ENCODE data around the gene ATP5MC2.
"Not testable (repeated sequence)": the region's sequence is repeated elsewhere in the genome, so short reads cannot be mapped to it uniquely, and the experiment has no call there.

Gene ATP5MC2

GRCh38 chr12:53646300-53646699 is 29.6 kb downstream of the ATP5MC2 start:
- not testable (repeated sequence) for DNase-seq (ENCODE audit: low read depth in 2 of 2)

- DNase-seq (ENCODE audit: low read depth in 2 of 2), result no peak
Observed at GRCh38 chr12:53645165-53645564, 30.7 kb downstream of the ATP5MC2 start.

GRCh38 chr12:53644133-53644532 is 31.8 kb downstream of the ATP5MC2 start:
- no peak for DNase-seq (ENCODE audit: low read depth in 2 of 2)

- DNase-seq (ENCODE audit: low read depth in 2 of 2), result no peak
Observed at GRCh38 chr12:53643232-53643979, 32.5 kb downstream of the ATP5MC2 start.

- no peak for DNase-seq (ENCODE audit: low read depth in 2 of 2)
Observed at GRCh38 chr12:53638057-53638456, 37.8 kb downstream of the ATP5MC2 start.

- DNase-seq (ENCODE audit: low read depth in 2 of 2), result no peak
Observed at GRCh38 chr12:53636641-53637040, 39.2 kb downstream of the ATP5MC2 start.

- not testable (repeated sequence) for DNase-seq (ENCODE audit: low read depth in 2 of 2)
Observed at GRCh38 chr12:53635708-53636107, 40.2 kb downstream of the ATP5MC2 start.

GRCh38 chr12:53631721-53632120 is 44.2 kb downstream of the ATP5MC2 start:
- no peak for DNase-seq (ENCODE audit: low read depth in 2 of 2)

- DNase-seq (ENCODE audit: low read depth in 2 of 2), result no peak
Observed at GRCh38 chr12:53627919-53628318, 48.0 kb downstream of the ATP5MC2 start.

GRCh38 chr12:53626702-53627169 is 49.1 kb downstream of the ATP5MC2 start:
- DNase-seq (ENCODE audit: low read depth in 2 of 2), result no peak

GRCh38 chr12:53625946-53626701 is 49.8 kb downstream of the ATP5MC2 start, which contains the start of gene ATF7:
Gene ATF7, minus strand, starts transcription at chr12:53626382. Its CDS starts 25,382 bp downstream, at chr12:53601000.
- DNase-seq (ENCODE audit: low read depth in 2 of 2), result peak; percentile 94 to 96

GRCh38 chr12:53625373-53625945 is 50.4 kb downstream of the ATP5MC2 start:
- no peak for DNase-seq (ENCODE audit: low read depth in 2 of 2)

- no peak for DNase-seq (ENCODE audit: low read depth in 2 of 2)
Observed at GRCh38 chr12:53624956-53625355, 50.9 kb downstream of the ATP5MC2 start.

- DNase-seq (ENCODE audit: low read depth in 2 of 2), result no peak
Observed at GRCh38 chr12:53624458-53624857, 51.4 kb downstream of the ATP5MC2 start.

GRCh38 chr12:53623548-53624385 is 52.1 kb downstream of the ATP5MC2 start:
- DNase-seq (ENCODE audit: low read depth in 2 of 2), result no peak

GRCh38 chr12:53622724-53623123 is 53.2 kb downstream of the ATP5MC2 start:
- DNase-seq (ENCODE audit: low read depth in 2 of 2), result no peak

GRCh38 chr12:53618275-53618674 is 57.6 kb downstream of the ATP5MC2 start:
- no peak for DNase-seq (ENCODE audit: low read depth in 2 of 2)

GRCh38 chr12:53617700-53618099 is 58.2 kb downstream of the ATP5MC2 start:
- no peak for DNase-seq (ENCODE audit: low read depth in 2 of 2)

GRCh38 chr12:53616950-53617349 is 58.9 kb downstream of the ATP5MC2 start:
- no peak for DNase-seq (ENCODE audit: low read depth in 2 of 2)
